SK-N-DZ (cell line): ENCODE measurements around the gene SPRR5.

Source experiments
- DNase-seq: peaks from one replicate; pipeline ENCODE4 v3.0.0-alpha.2; 2015; ENCODE audit warnings: low spot score

The SPRR5 gene

GRCh38 chr1:152946248-152946647 is 758 bp upstream of the SPRR5 start:
- no peak for DNase-seq

GRCh38 chr1:152951711-152952110 is 4.7 kb downstream of the SPRR5 start:
- DNase-seq = no peak

- DNase-seq = no peak
Measured at GRCh38 chr1:152953761-152954160, 6.8 kb downstream of the SPRR5 start.

- DNase-seq = no peak
Measured at GRCh38 chr1:152954436-152954835, 7.4 kb downstream of the SPRR5 start.

- DNase-seq = no peak
Measured at GRCh38 chr1:152957561-152957960, 10.6 kb downstream of the SPRR5 start.

GRCh38 chr1:152959273-152959672 is 12.3 kb downstream of the SPRR5 start:
- DNase-seq = no peak

- DNase-seq = no peak
Measured at GRCh38 chr1:152959801-152960451, 12.9 kb downstream of the SPRR5 start.

GRCh38 chr1:152960452-152961044 is 13.5 kb downstream of the SPRR5 start:
- DNase-seq = no peak

GRCh38 chr1:152961226-152961891 is 14.4 kb downstream of the SPRR5 start:
- no peak for DNase-seq

GRCh38 chr1:152962876-152963415 is 15.9 kb downstream of the SPRR5 start:
- DNase-seq = no peak

GRCh38 chr1:152964536-152964935 is 17.5 kb downstream of the SPRR5 start:
- no peak for DNase-seq

GRCh38 chr1:152965853-152966252 is 18.8 kb downstream of the SPRR5 start:
- no peak for DNase-seq

GRCh38 chr1:152967201-152967600 is 20.2 kb downstream of the SPRR5 start:
- DNase-seq = no peak

- DNase-seq = no peak
Measured at GRCh38 chr1:152968248-152968647, 21.2 kb downstream of the SPRR5 start.

GRCh38 chr1:152969036-152969435 is 22.0 kb downstream of the SPRR5 start:
- DNase-seq = no peak

GRCh38 chr1:152970495-152970894 is 23.5 kb downstream of the SPRR5 start, which contains the start of gene SPRR4:
TSS of gene SPRR4 (plus strand) at chr1:152970648. CDS start at chr1:152971891, 1,243 bp downstream.
- DNase-seq = no peak

GRCh38 chr1:152972196-152972886 is 25.3 kb downstream of the SPRR5 start:
- no peak for DNase-seq

- DNase-seq = no peak
Measured at GRCh38 chr1:152976688-152977087, 29.7 kb downstream of the SPRR5 start.

GRCh38 chr1:152977614-152978013 is 30.6 kb downstream of the SPRR5 start:
- DNase-seq = no peak

- no peak for DNase-seq
Measured at GRCh38 chr1:152980676-152981075, 33.7 kb downstream of the SPRR5 start.

GRCh38 chr1:152981146-152981871 is 34.3 kb downstream of the SPRR5 start:
- no peak for DNase-seq
